NCI-H226 (cell line): ENCODE data around the gene CDC34.

ENCODE experiments used
- DNase-seq: peaks from one replicate; pipeline ENCODE4 v3.0.0-alpha.2; 2015

The CDC34 gene

GRCh38 chr19:590750-591098 lies 59.2 kb downstream of the CDC34 start:
- no peak for DNase-seq

- DNase-seq, result peak; percentile 32
These were observed 59.8 kb downstream of the CDC34 start for GRCh38 chr19:591099-591958.
